Body of pancreas (tissue), 4 donors: ENCODE measurements around the gene TAF13.

Experiments used
- CTCF ChIP-seq, 7 experiments: fragments of 450-650 bp in 4 of 7; fragments of 200-600 bp in 3 of 7; sonication (generic) in 3 of 7; IDR thresholded peaks; one replicate each; pipeline ENCODE4 v1.5.1; 2016 to 2019; ENCODE audit warnings: antibody characterized with exemption in 7 of 7
- POLR2A ChIP-seq, 3 donors: fragments of 450-650 bp; IDR thresholded peaks; one replicate each; pipeline ENCODE4 v1.6.1; 2016; ENCODE audit warnings: antibody characterized with exemption in 3 of 3, mild to moderate bottlenecking in 2 of 3

DNA sequence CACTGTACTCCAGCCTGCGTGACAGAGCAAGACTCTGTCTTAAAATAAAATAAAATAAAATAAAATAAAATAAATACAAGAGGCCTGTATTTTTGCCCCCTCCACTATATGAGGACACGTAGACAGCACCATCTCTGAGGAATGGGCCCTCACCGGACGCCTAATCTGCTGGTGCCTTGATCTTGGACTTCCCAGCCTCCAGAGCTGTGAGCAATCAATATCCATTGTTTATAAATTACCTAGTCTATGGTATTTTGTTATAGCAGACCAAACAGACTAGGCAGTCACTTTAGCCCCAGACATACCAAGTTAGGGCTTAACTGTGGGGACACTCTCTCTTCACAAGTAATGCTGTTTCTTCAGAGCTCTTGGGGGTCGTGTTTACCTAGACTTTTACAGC, 44.6 kb upstream of the TAF13 start:
- no peak for TF ChIP-seq POLR2A (IDR thresholded peaks at IDR 0.05)
- TF ChIP-seq CTCF (IDR thresholded peaks at IDR 0.05) = no peak
